CD4-positive, CD25-positive, alpha-beta regulatory T cell (primary cell): ENCODE data around the gene DHX29. TPM values are rescaled to one million over a fixed set of nuclear protein-coding genes. Genes with fewer than 3 reads are reported as not detected.

Experiments used
- ATAC-seq, 2 donors: fragments of 150-1000 bp; cut with Tn5 transposase; one replicate each; pipeline ENCODE4 v1.10.0; 2021; ENCODE audit warnings: low read depth in 2 of 2, moderate number of reproducible peaks in 2 of 2, moderate library complexity in 1 of 2
- DNase-seq, 3 donors: peaks; one replicate each; pipeline versions ENCODE4 v3.0.0 to v3.0.0-alpha.2; 2012 to 2022; ENCODE audit warnings: mixed read lengths in 1 of 3
- H3K27ac ChIP-seq: one replicate; pipeline ENCODE4 v1.7.0; 2013; ENCODE audit warnings: mild to moderate bottlenecking, low read length; ENCODE audit not compliant: insufficient read depth, poor library complexity, severe bottlenecking
- H3K27me3 ChIP-seq: one replicate; pipeline ENCODE4 v1.7.0; 2013; ENCODE audit warnings: low read length; ENCODE audit not compliant: control insufficient read depth, insufficient read depth
- H3K36me3 ChIP-seq: one replicate; pipeline ENCODE4 v1.7.0; 2013; ENCODE audit warnings: mild to moderate bottlenecking, low read length, moderate library complexity; ENCODE audit not compliant: control insufficient read depth, insufficient read depth
- H3K4me1 ChIP-seq: 2 replicates; pipeline ENCODE4 v1.7.0; 2013; ENCODE audit warnings: mild to moderate bottlenecking, low read length; ENCODE audit not compliant: insufficient read depth, control insufficient read depth, poor library complexity, severe bottlenecking
- H3K4me3 ChIP-seq: one replicate; pipeline ENCODE4 v1.7.0; 2013; ENCODE audit warnings: low read depth, mild to moderate bottlenecking, low read length, moderate library complexity
- H3K9me3 ChIP-seq, 2 experiments: 1 replicate in 1 of 2; 2 replicates in 1 of 2; pipeline ENCODE4 v1.7.0; 2013; ENCODE audit warnings: low read length in 2 of 2, mild to moderate bottlenecking in 1 of 2, moderate library complexity in 1 of 2; ENCODE audit not compliant: control insufficient read depth in 2 of 2
- H3K27ac Mint-ChIP-seq, 3 donors: one replicate each; pipeline ENCODE4 v1.8.0; 2020 to 2022; ENCODE audit warnings: mild to moderate bottlenecking in 3 of 3, mixed read lengths in 3 of 3, moderate library complexity in 2 of 3
- H3K27me3 Mint-ChIP-seq: one replicate; pipeline ENCODE4 v1.8.0; 2022; ENCODE audit warnings: mild to moderate bottlenecking, mixed read lengths
- H3K36me3 Mint-ChIP-seq: one replicate; pipeline ENCODE4 v1.8.0; 2020; ENCODE audit warnings: mixed read lengths
- H3K4me1 Mint-ChIP-seq, 4 donors: one replicate each; pipeline ENCODE4 v1.8.0; 2020 to 2022; ENCODE audit warnings: mixed read lengths in 4 of 4, mild to moderate bottlenecking in 1 of 4
- H3K4me3 Mint-ChIP-seq, 4 donors: one replicate each; pipeline ENCODE4 v1.8.0; 2020 to 2022; ENCODE audit warnings: mild to moderate bottlenecking in 4 of 4, mixed read lengths in 4 of 4, moderate library complexity in 3 of 4
- H3K9me3 Mint-ChIP-seq, 7 donors: one replicate each; pipeline ENCODE4 v1.8.0; 2020 to 2022; ENCODE audit warnings: mixed read lengths in 7 of 7, mild to moderate bottlenecking in 3 of 7, moderate library complexity in 2 of 7
- polyA plus RNA-seq, 4 donors: library from polyadenylated mRNA; unstranded; fragments of 300-500 nt; fragmentation: Illumina TruSeq; gene quantifications; one replicate each; pipeline ENCODE4 v1.2.3, GENCODE V29; 2021
- total RNA-seq: library from RNA; stranded (reverse); gene quantifications from one replicate; pipeline ENCODE4 v1.2.3, GENCODE V29; 2022

The DHX29 gene
- total and polyA plus RNA-seq, 5 donors from 2014 or later = 12.5 to 28.5 (median 14.8) TPM

DNA sequence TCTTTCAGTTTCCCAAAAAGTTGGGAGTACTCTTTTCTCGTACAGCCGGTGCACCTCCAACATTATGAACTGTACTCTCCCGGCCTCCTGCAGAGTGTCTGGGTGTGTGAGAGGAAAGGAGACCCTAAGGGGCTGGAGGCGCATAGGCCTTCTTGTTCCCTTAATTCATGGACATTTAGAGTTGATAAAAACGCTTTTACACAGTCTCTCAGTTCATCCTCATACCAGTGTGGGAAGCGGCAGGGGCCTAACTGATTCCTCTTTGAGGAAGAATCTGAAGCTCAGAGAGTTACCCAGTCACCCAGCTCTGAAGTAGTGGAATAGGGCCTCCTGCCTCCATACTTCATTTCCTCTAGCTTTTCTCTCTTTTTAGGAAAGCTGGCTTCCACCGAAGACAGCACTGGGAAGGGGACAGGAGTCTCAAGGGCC, 83.7 kb downstream of the DHX29 start:
- Mint-ChIP-seq H3K36me3 (no peaks in the 10 kb centered on the region), H3K9me3 (peaks cover 0 to 7% (median 0%) of the 10 kb centered on the region in 7 donors), H3K4me1 (peaks cover 5 to 51% (median 30%) of the 10 kb centered on the region in 4 donors), H3K4me3 (peak overlapping the region in 3 of 4 donors; percentile 56 to 64 (median 56)), H3K27ac (no peak overlapping the region), H3K27me3 (peaks cover 91% of the 10 kb centered on the region)
- DNase-seq (no peak), ATAC-seq (no peak)
- H3K4me3 ChIP-seq = no peak overlapping the region
- no peaks in the 10 kb centered on the region for H3K9me3 ChIP-seq
- H3K27me3 ChIP-seq = peaks cover 61% of the 10 kb centered on the region
- peaks cover 43% of the 10 kb centered on the region for H3K4me1 ChIP-seq
- no peaks in the 10 kb centered on the region for H3K36me3 ChIP-seq
- no peak overlapping the region for H3K27ac ChIP-seq

DNA sequence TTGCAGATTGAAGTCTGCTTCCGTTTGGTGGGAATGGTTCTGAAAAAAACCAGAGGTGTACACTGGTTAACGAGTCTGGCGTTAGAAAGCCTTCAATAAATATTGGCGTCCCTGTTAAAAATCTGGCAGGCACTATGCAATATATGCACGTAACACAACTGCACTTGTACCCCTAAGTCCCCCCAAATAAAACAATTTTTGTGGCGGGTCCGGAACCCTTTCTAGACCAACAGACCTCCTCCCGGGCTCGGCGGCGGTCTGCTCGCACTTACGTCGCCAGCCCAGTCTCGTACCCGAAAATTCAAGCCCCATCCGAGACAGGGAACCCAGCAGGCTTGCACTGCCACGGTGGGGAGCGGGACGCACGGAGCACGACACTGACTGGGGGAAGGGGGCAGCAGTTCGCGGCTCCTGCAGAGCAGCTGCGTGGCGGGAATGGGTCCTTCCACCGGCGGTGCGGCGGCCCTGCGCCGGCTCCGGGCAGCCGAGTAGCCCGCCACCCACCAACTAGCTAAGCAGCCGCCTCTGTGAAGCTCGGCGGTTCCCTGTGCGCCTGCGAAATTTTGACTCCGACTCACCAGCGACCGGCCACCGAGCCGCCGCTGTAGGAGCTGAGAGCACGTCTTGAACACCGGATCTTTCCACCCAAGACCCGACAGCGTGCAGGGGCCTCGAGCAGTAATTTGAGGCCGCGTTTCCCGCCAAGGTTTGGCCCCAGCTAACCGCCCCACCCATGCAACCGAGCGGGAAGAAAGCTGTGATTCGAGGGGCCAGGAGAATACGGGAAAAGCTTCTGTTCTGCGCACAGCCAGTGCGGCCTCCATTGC, 84.3 kb downstream of the DHX29 start:
- Mint-ChIP-seq H3K27ac (no peak overlapping the region), H3K4me1 (peaks cover 5 to 48% (median 26%) of the 10 kb centered on the region in 4 donors)
- no peak for ATAC-seq

DNA sequence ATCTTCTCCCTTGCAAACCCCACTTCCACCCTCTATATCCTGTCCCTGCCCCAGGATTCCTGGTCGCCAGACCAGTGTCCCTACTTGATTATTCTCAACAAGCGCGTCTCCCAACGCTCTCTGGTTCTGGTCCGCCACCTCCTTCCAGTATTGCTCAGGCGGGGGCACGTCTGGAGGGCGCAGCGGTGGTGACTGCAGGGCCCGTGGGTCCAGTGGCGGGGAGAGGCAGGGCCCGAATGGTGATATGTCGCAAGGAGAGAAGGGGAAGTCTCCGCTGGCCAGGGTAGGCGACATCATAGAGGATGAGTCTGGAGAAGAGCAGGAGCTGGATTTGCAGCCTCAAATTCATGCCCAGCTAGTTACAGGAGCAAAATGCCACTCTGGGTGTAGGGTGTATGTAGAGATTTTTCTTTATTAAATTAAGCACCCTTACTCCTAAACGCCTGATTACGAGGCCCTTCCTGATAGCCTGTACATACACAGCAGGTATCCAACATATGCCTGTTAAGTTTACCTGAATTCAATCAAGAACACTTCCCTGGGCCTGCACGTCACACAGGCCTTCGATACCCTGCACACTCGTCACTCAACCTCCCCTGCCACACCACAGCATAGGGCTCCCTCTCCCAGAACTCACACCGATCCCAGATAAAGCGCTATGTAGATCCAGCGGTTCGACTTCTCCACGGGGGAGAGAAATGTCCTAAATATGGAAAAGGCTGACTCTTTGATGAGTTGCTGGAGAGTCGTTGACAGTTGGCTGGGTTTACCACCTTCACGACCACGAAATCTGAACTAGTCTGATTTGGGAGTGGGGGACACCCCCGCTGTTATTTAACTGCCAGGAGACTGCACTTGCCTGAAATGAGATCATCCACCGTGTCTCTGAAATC, 85.2 kb downstream of the DHX29 start:
- H3K36me3 ChIP-seq = no peaks in the 10 kb centered on the region
- Mint-ChIP-seq H3K36me3 (no peaks in the 10 kb centered on the region), H3K4me3 (peak overlapping the region in 2 of 4 donors; percentile 58 to 67), H3K27ac (peak overlapping the region in 1 of 3 donors; percentile 10), H3K9me3 (peaks cover 0 to 5% (median 0%) of the 10 kb centered on the region in 7 donors), H3K4me1 (peaks cover 5 to 41% (median 21%) of the 10 kb centered on the region in 4 donors), H3K27me3 (peaks cover 87% of the 10 kb centered on the region)
- H3K4me3 ChIP-seq = no peak overlapping the region
- no peak for ATAC-seq
- DNase-seq = peak in 1 of 3 donors; percentile 19
- H3K9me3 ChIP-seq = peaks cover 0 to 1% of the 10 kb centered on the region in 2 experiments
- H3K27ac ChIP-seq = no peak overlapping the region
- H3K4me1 ChIP-seq = peaks cover 38% of the 10 kb centered on the region
- H3K27me3 ChIP-seq = peaks cover 57% of the 10 kb centered on the region

More for the DNA sequence above, 84.3 kb downstream of the DHX29 start:
- Mint-ChIP-seq H3K36me3 (no peaks in the 10 kb centered on the region), H3K27me3 (peaks cover 91% of the 10 kb centered on the region), H3K9me3 (peaks cover 0 to 5% (median 0%) of the 10 kb centered on the region in 7 donors), H3K4me3 (peak overlapping the region in 2 of 4 donors; percentile 56 to 67)
- peaks cover 0 to under 1% of the 10 kb centered on the region in 2 experiments for H3K9me3 ChIP-seq
- no peak overlapping the region for H3K4me3 ChIP-seq
- H3K27ac ChIP-seq = no peak overlapping the region
- peak in 1 of 3 donors; percentile 27 for DNase-seq
- no peaks in the 10 kb centered on the region for H3K36me3 ChIP-seq
- H3K27me3 ChIP-seq = peaks cover 58% of the 10 kb centered on the region
- peaks cover 43% of the 10 kb centered on the region for H3K4me1 ChIP-seq

DNA sequence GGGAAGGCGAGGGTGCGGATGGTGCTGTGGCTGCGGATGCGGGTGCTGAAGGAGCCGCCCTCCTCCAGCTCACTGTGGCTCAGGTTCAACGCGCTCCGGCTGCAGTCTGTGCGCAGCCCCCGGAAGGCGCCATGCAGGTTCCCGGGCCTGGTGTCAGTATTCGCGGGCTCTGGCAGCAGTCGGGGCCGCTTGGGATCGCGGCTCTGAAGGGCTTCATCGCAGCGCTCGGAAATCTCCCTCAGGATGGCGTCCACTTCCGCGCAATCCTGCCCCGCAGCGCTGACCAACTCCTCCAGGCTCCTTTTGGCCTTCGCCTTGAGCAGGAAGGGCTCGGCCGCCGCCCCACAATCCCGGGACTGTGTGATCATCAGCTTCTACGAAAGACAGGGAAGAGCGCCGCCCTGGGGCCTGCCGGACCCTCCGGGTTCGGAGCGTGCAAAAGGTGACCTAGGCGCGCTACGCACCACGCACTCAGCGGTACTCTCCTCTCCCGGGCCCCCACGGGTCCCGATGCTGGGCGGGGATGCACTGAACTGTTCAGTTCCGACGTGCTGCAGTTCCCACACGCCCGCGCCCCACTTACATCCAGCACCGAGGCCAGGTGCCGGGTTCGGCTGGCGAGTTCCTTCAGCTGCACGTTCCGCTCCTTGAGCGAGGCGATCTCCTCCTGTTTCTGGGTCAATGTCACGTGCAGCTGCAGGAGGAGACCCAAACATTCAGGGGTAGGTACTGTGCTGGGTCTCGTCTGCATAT, 86.9 kb downstream of the DHX29 start:
- Histone ChIP-seq H3K4me3 (no peak overlapping the region), H3K9me3 (peaks cover 0 to 1% of the 10 kb centered on the region in 2 experiments), H3K4me1 (peaks cover 23% of the 10 kb centered on the region), H3K27me3 (peaks cover 54% of the 10 kb centered on the region), H3K27ac (no peak overlapping the region), H3K36me3 (no peaks in the 10 kb centered on the region)
- H3K27ac Mint-ChIP-seq = no peak overlapping the region
- no peaks in the 10 kb centered on the region for H3K36me3 Mint-ChIP-seq
- DNase-seq (peak in 1 of 3 donors; percentile 29), ATAC-seq (no peak)
- H3K27me3 Mint-ChIP-seq = peaks cover 89% of the 10 kb centered on the region
- peaks cover 5 to 35% (median 16%) of the 10 kb centered on the region in 4 donors for H3K4me1 Mint-ChIP-seq
- H3K9me3 Mint-ChIP-seq = peaks cover 0 to 3% (median 0%) of the 10 kb centered on the region in 7 donors
- peak overlapping the region in 3 of 4 donors; percentile 56 to 76 (median 57) for H3K4me3 Mint-ChIP-seq

DNA sequence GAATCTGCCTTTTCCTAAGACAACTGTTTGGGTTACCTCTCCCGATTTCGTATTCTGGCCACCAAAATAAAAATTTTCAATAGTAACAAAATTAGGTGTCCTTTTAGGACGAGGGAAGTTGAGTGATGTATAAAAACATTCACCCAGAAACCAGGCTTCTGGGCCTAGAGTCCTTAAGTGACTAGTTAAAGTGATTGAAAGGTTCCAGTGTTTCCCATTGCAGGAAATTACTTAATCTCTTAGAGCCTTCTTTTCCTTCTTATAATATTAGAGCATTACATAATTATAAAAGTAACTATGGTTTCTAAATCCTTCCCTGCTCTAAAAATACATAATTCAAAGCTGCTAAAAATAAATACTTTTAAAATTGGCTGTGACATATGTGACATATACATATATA, 87.7 kb downstream of the DHX29 start:
- Histone ChIP-seq H3K9me3 (peaks cover 0 to 1% of the 10 kb centered on the region in 2 experiments), H3K36me3 (no peaks in the 10 kb centered on the region), H3K4me1 (peaks cover 23% of the 10 kb centered on the region), H3K27ac (no peak overlapping the region), H3K27me3 (peaks cover 46% of the 10 kb centered on the region), H3K4me3 (no peak overlapping the region)
- Mint-ChIP-seq H3K27ac (no peak overlapping the region), H3K4me1 (peaks cover 5 to 35% (median 16%) of the 10 kb centered on the region in 4 donors), H3K36me3 (no peaks in the 10 kb centered on the region), H3K9me3 (peaks cover 0 to 2% (median 0%) of the 10 kb centered on the region in 7 donors), H3K27me3 (peaks cover 86% of the 10 kb centered on the region), H3K4me3 (peak overlapping the region in 2 of 4 donors; percentile 26 to 72)
- no peak for DNase-seq
- no peak for ATAC-seq

- peaks cover 0 to 1% of the 10 kb centered on the region in 2 experiments for H3K9me3 ChIP-seq
- H3K27ac Mint-ChIP-seq = no peak overlapping the region
- peaks cover 23% of the 10 kb centered on the region for H3K4me1 ChIP-seq
- peaks cover 5 to 34% (median 16%) of the 10 kb centered on the region in 4 donors for H3K4me1 Mint-ChIP-seq
- H3K27ac ChIP-seq = no peak overlapping the region
- peaks cover 43% of the 10 kb centered on the region for H3K27me3 ChIP-seq
- H3K27me3 Mint-ChIP-seq = peaks cover 83% of the 10 kb centered on the region
- no peak overlapping the region for H3K4me3 Mint-ChIP-seq
- DNase-seq = no peak
- H3K4me3 ChIP-seq = no peak overlapping the region
- H3K36me3 Mint-ChIP-seq = no peaks in the 10 kb centered on the region
- no peak for ATAC-seq
- peaks cover 0 to 2% (median 0%) of the 10 kb centered on the region in 7 donors for H3K9me3 Mint-ChIP-seq
- no peaks in the 10 kb centered on the region for H3K36me3 ChIP-seq
These were observed 88.5 kb downstream of the DHX29 start for GRCh38 chr5:55218967-55219366.
